Stimulated activated CD8-positive, alpha-beta memory T cell treated with anti-CD3 and anti-CD28 coated beads, Interleukin-7, amount 100 ng/mL, for 24 hours (primary cell): ENCODE data around the gene DDX17.

Source experiments
- DNase-seq: peaks from one replicate; pipeline ENCODE4 v3.0.0-alpha.2; 2020; ENCODE audit warnings: low read depth

Gene DDX17

GRCh38 chr22:38465673-38466490 lies 40.2 kb downstream of the DDX17 start:
- DNase-seq, result no peak

DNA sequence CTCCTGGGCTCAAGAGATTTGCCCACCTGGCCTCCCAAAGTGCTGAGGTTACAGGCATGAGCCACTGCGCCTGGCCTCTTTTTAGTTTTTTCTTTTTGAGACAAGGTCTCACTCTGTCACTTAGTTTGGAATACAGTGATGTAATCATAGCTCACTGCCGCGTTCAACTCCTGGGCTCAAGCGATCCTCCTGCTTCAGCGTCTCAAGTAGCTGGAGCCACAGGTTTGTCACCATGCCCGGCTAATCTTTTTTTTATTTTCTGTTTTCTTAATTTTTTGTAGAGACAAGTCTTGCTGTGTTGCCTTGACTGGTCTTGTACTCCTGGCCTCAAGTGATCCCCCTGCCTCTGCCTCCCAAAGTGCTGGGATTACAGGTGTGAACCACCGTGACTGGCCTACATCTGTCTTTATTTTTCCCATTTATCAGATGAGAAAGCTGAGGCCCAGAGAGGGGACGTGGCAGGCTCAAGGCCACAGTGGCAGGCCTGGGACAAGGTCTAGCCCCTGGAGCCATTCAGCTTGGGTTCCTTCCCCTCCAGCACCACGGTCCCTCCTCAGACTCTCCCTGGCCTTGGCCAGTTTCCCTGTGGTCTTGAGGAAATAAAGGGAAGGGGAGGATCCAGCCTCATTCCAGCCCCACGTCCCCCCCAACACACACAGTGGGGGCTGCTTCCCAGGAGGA lies 41.0 kb downstream of the DDX17 start:
- no peak for DNase-seq

- DNase-seq, result no peak
These were observed 42.9 kb downstream of the DDX17 start for GRCh38 chr22:38462960-38463784.

DNA sequence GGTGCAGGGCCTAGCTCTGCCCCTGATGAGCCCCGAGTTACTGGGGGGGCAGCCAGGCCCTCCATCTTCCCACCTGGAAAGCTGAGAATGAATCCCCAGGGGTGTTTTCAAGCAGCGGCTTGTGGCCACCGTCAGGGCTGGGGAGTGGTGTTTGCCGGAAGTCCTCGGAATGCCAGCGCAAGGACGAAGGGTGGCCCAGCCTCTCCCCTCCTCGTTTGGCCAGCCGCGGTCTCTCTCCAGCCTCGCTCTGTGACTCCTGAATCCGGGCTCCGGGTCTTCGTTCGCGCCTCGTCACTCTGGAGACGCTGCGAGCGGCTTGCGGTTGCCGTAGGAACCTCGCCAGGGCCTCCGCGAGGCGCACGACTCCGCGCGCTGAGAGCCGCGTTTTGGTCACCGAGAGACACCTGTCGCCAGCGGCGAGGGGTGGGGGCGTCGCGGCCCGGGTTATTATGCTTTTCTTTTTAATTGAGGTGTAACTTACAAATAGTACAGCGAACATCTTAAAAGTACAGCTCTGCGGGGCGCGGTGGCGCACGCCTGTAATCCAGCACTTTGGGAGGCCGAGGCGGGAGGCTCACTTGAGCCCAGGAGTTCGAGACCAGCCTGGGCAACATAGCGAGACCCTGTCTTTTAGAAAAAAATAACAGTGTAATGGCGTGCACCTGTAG lies 44.6 kb downstream of the DDX17 start:
- peak; percentile 26 for DNase-seq

DNA sequence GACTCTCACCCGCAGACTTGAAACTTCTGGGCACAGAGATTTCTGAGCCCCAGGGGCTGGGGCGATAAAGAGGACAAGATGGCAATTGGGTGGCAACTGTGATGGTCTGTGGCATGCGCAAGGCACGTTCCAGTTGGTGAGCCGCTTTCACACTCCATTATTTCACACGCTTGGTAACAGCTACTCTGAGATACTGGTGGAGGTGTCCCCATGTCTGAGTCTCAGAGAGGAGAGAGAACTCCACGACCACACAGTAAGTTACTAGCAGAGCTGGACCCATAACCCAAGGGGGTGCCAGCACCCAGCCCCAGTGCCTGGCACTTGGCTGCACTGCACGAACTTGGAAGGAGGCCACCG lies 45.1 kb downstream of the DDX17 start:
- DNase-seq, result no peak

DNA sequence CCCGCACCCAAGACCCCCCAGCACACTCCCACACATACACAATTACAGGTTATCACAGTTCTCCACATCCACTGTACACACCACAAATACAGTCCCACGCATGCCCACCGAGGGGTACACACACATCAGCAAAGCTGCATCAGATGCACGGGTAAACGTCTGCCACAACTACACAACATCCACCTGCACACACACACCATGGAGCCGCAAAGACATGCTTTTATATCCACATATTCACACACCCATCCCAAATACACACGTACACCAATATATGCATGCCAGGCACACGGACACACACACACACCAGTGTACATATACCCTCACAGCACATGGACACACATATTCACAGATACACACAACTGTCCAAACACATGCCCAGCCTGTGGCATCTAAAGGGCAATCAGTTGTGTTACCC lies 45.7 kb downstream of the DDX17 start:
- no peak for DNase-seq

DNA sequence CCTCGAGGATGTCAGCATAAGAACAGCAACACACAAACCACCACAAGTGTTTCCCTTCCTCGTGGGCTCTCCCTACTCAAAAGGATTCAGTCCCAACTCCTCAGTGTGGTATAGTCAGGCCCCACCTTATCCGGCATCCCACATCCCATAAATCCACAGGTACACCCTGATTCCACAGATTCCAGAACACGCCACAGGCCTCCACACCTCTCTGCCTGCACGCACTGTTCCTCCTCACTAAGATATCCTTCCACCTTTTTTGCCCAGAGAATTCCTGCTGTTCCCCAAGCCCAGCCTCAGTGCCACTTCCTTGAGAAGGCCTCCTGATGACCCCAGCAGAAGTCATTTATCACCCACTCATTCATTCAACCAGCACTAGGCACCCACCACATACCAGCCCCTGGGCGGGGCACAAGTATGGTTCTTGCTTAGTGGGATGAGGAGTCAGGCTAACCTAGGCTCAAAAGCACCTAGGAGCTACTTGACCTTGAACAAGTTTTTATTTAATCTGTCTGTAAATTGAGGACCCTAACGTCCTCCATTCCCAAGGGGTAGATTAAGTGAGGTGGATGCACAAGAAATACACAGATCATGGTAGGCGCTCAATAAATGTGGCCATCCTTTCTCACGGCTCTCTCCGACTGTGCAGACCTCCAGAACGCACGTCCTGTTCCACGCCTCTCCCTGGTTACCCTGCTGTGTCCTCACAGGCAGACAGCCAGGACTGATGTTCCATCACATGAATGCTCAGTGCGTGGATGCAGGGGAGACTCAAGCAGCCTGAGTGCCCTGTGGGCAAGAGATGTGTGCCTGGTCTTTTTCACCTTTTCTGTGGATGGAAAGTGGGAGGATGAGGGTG lies 49.0 kb downstream of the DDX17 start:
- no peak for DNase-seq

- DNase-seq, result no peak
These were observed 49.8 kb downstream of the DDX17 start for GRCh38 chr22:38456272-38456835.

- no peak for DNase-seq
These were observed 50.4 kb downstream of the DDX17 start for GRCh38 chr22:38455530-38456271.

GRCh38 chr22:38455076-38455529 lies 51.0 kb downstream of the DDX17 start, which contains the start of gene KCNJ4:
TSS of gene KCNJ4 (minus strand) at chr22:38455199. CDS start at chr22:38428132, 27,067 bp downstream.
- no peak for DNase-seq

- DNase-seq, result no peak
These were observed 51.6 kb downstream of the DDX17 start for GRCh38 chr22:38454353-38455075.

GRCh38 chr22:38453996-38454352 lies 52.1 kb downstream of the DDX17 start:
- no peak for DNase-seq

- DNase-seq, result no peak
These were observed 52.9 kb downstream of the DDX17 start for GRCh38 chr22:38453066-38453672.

- DNase-seq, result no peak
These were observed 53.6 kb downstream of the DDX17 start for GRCh38 chr22:38452373-38453065.

DNA sequence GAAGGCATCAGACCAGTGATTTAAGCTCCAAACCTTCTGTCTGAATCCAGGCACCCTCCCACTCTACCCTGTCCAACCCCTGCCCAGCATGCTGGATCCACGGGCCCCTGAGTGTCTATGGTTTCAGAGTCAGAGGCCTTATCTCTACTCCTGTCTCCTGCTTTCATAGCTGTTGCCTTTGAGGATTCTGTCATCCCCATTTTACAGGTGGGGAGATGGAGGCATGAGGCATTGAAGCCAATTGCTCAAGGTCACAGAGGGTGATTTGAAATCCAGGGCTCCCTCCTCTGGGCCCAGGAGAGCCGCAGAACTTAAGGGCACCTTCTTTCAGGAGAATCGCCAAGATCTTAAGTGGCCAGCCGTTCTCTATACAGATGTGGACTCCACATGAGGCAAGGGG lies 54.2 kb downstream of the DDX17 start:
- DNase-seq, result no peak

DNA sequence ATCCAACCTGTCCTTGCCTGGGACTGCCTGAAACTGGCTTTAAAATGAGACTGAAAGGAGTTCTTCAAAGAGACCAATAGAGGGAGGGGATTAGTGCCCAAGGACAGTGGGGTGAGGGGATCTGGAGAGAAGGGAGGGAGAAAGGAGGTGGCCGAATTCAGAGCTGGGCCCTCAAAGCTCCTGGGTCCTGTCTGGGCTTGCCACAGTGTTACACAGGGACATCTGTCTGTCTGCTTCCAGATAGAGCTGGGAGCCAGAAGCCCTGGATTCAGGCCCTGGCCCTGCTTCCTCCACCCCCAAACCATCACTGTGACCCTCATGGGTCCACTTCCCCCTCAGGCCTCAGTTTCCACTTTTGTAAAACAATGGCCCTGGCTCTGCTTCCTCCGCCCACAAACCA lies 54.7 kb downstream of the DDX17 start:
- DNase-seq, result no peak

- DNase-seq, result no peak
These were observed 55.8 kb downstream of the DDX17 start for GRCh38 chr22:38450234-38450797.

DNA sequence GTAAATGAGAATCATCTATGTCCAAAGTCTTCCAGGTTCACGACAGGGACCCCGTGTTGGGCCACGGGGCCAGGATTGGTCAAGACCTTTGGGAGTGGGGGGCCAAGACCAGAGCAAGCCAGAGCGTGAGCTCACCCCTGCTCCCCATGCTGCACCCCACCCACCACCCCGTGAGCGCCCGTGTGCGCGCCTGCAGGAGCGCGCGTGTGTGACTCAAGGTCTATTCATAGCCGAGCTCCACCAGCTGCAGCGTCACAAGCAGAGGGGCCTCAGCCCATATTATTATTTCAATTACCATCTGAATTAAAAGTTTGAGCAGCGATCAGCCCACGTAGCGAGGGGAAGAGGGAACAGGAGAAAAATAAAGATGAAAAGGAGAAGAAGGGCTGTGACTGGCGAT lies 56.3 kb downstream of the DDX17 start:
- no peak for DNase-seq
